Keratinocyte (primary cell): Measurements from ENCODE around the gene NAA50. TPM values are rescaled to one million over a fixed set of nuclear protein-coding genes. Genes with fewer than 3 reads are reported as not detected.
A peak's percentile ranks its signal among the peaks of the same experiment; 100 is the strongest.

ENCODE experiments used
- DNase-seq: peaks from one replicate; pipeline ENCODE4 v3.0.0-alpha.2; 2011; ENCODE audit warnings: low read depth, missing footprints, low spot score
- FAIRE-seq: peaks from 2 replicates; lab custom pipeline; 2011; peaks lifted over from hg19 to GRCh38; lab: Jason Lieb, UNC
- H2AFZ ChIP-seq: 2 replicates; pipeline ENCODE4 v1.6.0; 2012; ENCODE audit warnings: low read length, control low read depth, inconsistent platforms; ENCODE audit not compliant: control insufficient read depth
- H3K27ac ChIP-seq: 2 replicates; pipeline ENCODE4 v1.5.1; 2011; ENCODE audit warnings: low read length; ENCODE audit not compliant: control insufficient read depth, insufficient read depth
- H3K27me3 ChIP-seq: 3 replicates; pipeline ENCODE4 v1.6.0; 2011; ENCODE audit warnings: low read length; ENCODE audit not compliant: control insufficient read depth, insufficient read depth; ENCODE audit errors: extremely low read depth
- H3K36me3 ChIP-seq, 2 experiments: 2 replicates in 1 of 2; 3 replicates in 1 of 2; pipeline ENCODE4 v1.5.1; 2011; ENCODE audit warnings: low read length in 2 of 2, mild to moderate bottlenecking in 1 of 2; ENCODE audit not compliant: control insufficient read depth in 2 of 2, insufficient read depth in 2 of 2; ENCODE audit errors: extremely low read depth in 1 of 2
- H3K4me1 ChIP-seq: 3 replicates; pipeline ENCODE4 v1.5.1; 2011; ENCODE audit warnings: low read length; ENCODE audit not compliant: control insufficient read depth, insufficient read depth; ENCODE audit errors: extremely low read depth
- H3K4me2 ChIP-seq: 3 replicates; pipeline ENCODE4 v1.6.0; 2011; ENCODE audit warnings: low read depth, low read length; ENCODE audit not compliant: control insufficient read depth, insufficient read depth; ENCODE audit errors: extremely low read depth
- H3K4me3 ChIP-seq, 3 experiments: fragments of 200-600 bp in 1 of 3; sonication (generic) in 1 of 3; 2 replicates in 2 of 3; 3 replicates in 1 of 3; pipeline ENCODE4 v1.5.1; 2011 to 2016; ENCODE audit warnings: low read length in 3 of 3, mild to moderate bottlenecking in 3 of 3, control low read depth in 2 of 3, inconsistent platforms in 1 of 3, low read depth in 1 of 3, mixed read lengths in 1 of 3, mixed run types in 1 of 3, moderate library complexity in 1 of 3; ENCODE audit not compliant: control insufficient read depth in 2 of 3, insufficient read depth in 2 of 3; ENCODE audit errors: extremely low read depth in 1 of 3
- H3K79me2 ChIP-seq: 2 replicates; pipeline ENCODE4 v1.6.0; 2012; ENCODE audit warnings: low read length; ENCODE audit not compliant: control insufficient read depth, insufficient read depth
- H3K9ac ChIP-seq: 3 replicates; pipeline ENCODE4 v1.6.0; 2011; ENCODE audit warnings: low read length; ENCODE audit not compliant: control insufficient read depth, insufficient read depth; ENCODE audit errors: extremely low read depth
- H3K9me1 ChIP-seq: 3 replicates; pipeline ENCODE4 v1.6.0; 2011; ENCODE audit warnings: low read length; ENCODE audit not compliant: control insufficient read depth, insufficient read depth; ENCODE audit errors: extremely low read depth
- H3K9me3 ChIP-seq: 2 replicates; pipeline ENCODE4 v1.5.1; 2012; ENCODE audit warnings: low read depth, low read length; ENCODE audit not compliant: control insufficient read depth
- H4K20me1 ChIP-seq: 3 replicates; pipeline ENCODE4 v1.6.0; 2011; ENCODE audit warnings: low read length; ENCODE audit not compliant: control insufficient read depth, insufficient read depth; ENCODE audit errors: extremely low read depth
- CTCF ChIP-seq, 3 experiments: IDR thresholded peaks in 1 of 3; conservative IDR thresholded peaks in 1 of 3; optimal IDR thresholded peaks in 1 of 3; 2 replicates in 2 of 3; 3 replicates in 1 of 3; pipeline versions ENCODE3 to v1.5.1; 2011; ENCODE audit warnings: low read length in 3 of 3, mild to moderate bottlenecking in 3 of 3, moderate library complexity in 2 of 3, control low read depth in 1 of 3, inconsistent platforms in 1 of 3; ENCODE audit not compliant: insufficient read depth in 2 of 3; ENCODE audit errors: extremely low read depth in 1 of 3
- EZH2 ChIP-seq: IDR thresholded peaks from one replicate; pipeline ENCODE4 v1.6.1; 2012; ENCODE audit warnings: inconsistent platforms, mild to moderate bottlenecking, low read length, moderate library complexity
- dilution Hi-C: fragments of 300-500 bp; cut with MboI; formaldehyde crosslinking; loops from one replicate; pipeline ENCODE4 v1.7.0; 2020; ENCODE audit warnings: low sequenced_read_pairs; ENCODE audit not compliant: extremely low pct_ligation_motif_present
- polyA plus RNA-seq, 5 experiments: library from polyadenylated mRNA; depleted of rRNA in 3 of 5; stranded (reverse) in 3 of 5; stranded (forward) in 1 of 5; unstranded in 1 of 5; fragments of >200 nt; gene quantifications; 1 replicate in 1 of 5; 2 replicates in 3 of 5; 3 replicates in 1 of 5; pipeline versions ENCODE4 v1.2.1 to v1.2.3, GENCODE V29; 2011 to 2012; ENCODE audit warnings: missing spikeins in 2 of 5, low read depth in 1 of 5, low replicate concordance in 1 of 5

Gene NAA50
- polyA plus RNA-seq, 1 donor (not counting 4 experiments of a cell fraction or from before 2014, with no cell fraction given) = 128 TPM

GRCh38 chr3:113747283-113748046, 1.4 kb upstream of the NAA50 start:
- TF ChIP-seq CTCF (optimal IDR thresholded peaks at IDR 0.05 in 1 of 3, IDR thresholded peaks at IDR 0.05 in 1 of 3, conservative IDR thresholded peaks at IDR 0.05 in 1 of 3; ENCODE audit: extremely low read depth in 1 of 3, insufficient read depth in 2 of 3, low read length in 3 of 3) = no peak
- TF ChIP-seq EZH2 = no peak
- peak; percentile 29 for FAIRE-seq
- Histone ChIP-seq H3K9ac (peak overlapping the region; percentile 98), H3K9me1 (no peaks in the 10 kb centered on the region), H2AFZ (peak overlapping the region; percentile 97), H4K20me1 (peaks cover 10% of the 10 kb centered on the region), H3K27ac (peak overlapping the region; percentile 100), H3K79me2 (peaks cover 62% of the 10 kb centered on the region), H3K9me3 (no peaks in the 10 kb centered on the region), H3K27me3 (no peaks in the 10 kb centered on the region), H3K4me3 (peak overlapping the region; percentile 86 to 97 (median 89)), H3K36me3 (no peaks in the 10 kb centered on the region), H3K4me1 (peaks cover 26% of the 10 kb centered on the region), H3K4me2 (peak overlapping the region; percentile 95)
- DNase-seq = no peak
- dilution Hi-C loops = no loop called here

- H3K4me3 ChIP-seq = peak within 1 kb of the TSS; percentile 86 to 97 (median 89)
- H3K79me2 ChIP-seq = peaks cover 69% of the 10 kb centered on the region
- DNase-seq (no peak), FAIRE-seq (peak; percentile 68)
- H2AFZ ChIP-seq = peak within 1 kb of the TSS; percentile 97
- peaks cover 10% of the 10 kb centered on the region for H4K20me1 ChIP-seq
- H3K36me3 ChIP-seq = no peaks in the 10 kb centered on the region
- dilution Hi-C loops = no loop called here
- no peak for TF ChIP-seq EZH2
- TF ChIP-seq CTCF (optimal IDR thresholded peaks at IDR 0.05 in 1 of 3, IDR thresholded peaks at IDR 0.05 in 1 of 3, conservative IDR thresholded peaks at IDR 0.05 in 1 of 3; ENCODE audit: extremely low read depth in 1 of 3, insufficient read depth in 2 of 3, low read length in 3 of 3) = no peak
- H3K9ac ChIP-seq = peak within 1 kb of the TSS; percentile 98
- no peaks in the 10 kb centered on the region for H3K9me3 ChIP-seq
- no peaks in the 10 kb centered on the region for H3K9me1 ChIP-seq
- peak within 1 kb of the TSS; percentile 100 for H3K27ac ChIP-seq
- peak within 1 kb of the TSS; percentile 99 for H3K4me2 ChIP-seq
- H3K27me3 ChIP-seq = no peaks in the 10 kb centered on the region
- peaks cover 30% of the 10 kb centered on the region for H3K4me1 ChIP-seq
These were observed 666 bp upstream of the NAA50 start, which contains the start of gene ATP6V1A for GRCh38 chr3:113746548-113747282. TSS of gene ATP6V1A (plus strand) at chr3:113747035. CDS start at chr3:113778754, 31,719 bp downstream.
